IPS-NIHi11 (cell line): ENCODE results near the gene CYP3A5.
"Not testable (repeated sequence)": the region's sequence is repeated elsewhere in the genome, so short reads cannot be mapped to it uniquely, and the experiment has no call there.

Experiments
- DNase-seq: peaks from one replicate; pipeline ENCODE4 v3.0.0; 2012; ENCODE audit warnings: mixed read lengths, low spot score

CYP3A5 gene

DNA sequence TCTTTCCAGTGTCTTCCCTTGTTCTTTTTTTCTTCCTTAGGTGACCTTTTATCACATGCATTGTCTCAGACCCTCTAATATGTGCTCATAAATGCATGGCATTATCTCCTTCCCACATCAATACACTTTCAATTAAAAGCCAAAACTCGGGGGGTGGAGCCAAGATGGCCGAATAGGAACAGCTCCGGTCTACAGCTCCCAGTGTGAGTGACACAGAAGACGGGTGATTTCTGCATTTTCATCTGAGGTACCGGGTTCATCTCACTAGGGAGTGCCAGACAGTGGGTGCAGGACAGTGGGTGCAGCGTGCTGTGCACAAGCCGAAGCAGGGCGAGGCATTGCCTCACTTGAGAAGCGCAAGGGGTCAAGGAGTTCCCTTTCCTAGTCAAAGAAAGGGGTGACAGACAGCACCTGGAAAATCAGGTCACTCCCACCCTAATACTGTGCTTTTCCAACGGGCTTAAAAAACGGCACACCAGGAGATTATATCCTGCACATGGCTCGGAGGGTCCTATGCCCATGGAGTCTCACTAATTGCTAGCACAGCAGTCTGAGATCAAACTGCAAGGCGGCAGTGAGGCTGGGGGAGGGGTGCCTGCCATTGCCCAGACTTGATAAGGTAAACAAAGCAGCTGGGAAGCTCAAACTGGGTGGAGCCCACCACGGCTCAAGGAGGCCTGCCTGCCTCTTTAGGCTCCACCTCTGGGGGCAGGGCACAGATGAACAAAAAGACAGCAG is 6.2 kb upstream of the CYP3A5 start:
- DNase-seq, result not testable (repeated sequence)

DNA sequence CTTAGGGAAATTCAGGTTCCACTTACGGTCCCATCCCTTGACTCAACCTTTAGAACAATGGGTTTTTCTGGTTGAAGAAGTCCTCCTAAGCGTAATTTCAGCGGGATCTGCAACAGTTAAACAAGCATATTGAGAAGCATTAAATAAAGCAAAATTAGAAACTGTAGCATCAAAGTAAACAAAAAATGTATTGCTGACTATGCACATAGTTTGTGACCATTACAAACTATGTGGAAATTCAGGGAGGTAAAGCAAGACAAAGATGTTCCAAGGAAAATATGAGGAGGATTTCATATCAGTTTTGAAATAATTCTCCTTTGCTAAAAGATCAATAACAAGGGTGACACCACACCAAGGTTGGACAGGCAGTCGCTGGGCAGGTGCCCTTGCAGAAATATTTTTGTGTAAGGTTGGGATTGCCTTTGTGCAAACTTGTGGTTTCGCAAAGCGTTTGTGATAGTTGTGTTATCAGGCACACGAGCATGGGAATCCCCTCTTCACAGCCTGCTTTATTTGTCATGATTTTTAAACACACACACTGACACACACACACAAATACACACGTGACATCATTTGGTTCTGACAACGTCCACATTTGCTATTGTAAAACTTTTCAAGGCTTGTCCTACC is 5.4 kb upstream of the CYP3A5 start:
- no peak for DNase-seq

DNA sequence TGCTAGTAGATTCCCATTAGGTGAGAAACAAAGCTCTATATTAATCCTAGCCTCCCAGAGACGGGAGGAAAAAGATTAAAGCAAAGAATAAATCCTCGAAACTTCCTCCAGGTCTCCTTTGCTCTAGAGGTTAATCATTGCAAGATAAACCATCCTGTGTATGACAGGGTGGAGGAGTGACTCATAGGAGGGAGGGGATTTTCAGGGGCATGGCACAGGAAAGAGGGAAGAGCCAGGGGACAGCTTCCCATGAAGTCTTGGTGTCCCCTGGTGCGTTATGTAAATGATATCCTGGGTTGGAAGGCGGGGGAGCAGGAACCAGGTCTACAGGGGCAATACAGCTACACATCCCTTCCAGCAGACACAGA is 780 bp downstream of the CYP3A5 start:
- DNase-seq, result peak; percentile 22

DNA sequence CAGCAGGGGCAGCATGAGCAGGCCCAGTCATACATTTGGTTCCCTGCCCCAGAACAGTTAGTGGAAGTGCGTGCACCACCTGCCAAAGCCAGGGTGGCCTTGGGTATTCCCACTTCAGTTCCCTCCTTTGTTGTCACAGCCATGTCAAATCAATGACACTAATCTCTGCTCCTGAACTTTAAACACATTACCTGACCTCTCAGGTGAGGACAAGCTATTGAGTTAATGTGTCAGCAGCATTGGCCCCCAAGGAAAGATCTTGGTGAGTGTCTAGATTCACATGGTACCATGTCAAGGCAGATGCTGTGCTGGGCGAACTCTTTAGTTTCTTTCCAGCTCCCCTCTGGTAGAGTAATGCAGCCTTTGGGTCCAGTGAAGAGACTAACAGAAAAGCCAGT is 2.1 kb downstream of the CYP3A5 start:
- no peak for DNase-seq

DNA sequence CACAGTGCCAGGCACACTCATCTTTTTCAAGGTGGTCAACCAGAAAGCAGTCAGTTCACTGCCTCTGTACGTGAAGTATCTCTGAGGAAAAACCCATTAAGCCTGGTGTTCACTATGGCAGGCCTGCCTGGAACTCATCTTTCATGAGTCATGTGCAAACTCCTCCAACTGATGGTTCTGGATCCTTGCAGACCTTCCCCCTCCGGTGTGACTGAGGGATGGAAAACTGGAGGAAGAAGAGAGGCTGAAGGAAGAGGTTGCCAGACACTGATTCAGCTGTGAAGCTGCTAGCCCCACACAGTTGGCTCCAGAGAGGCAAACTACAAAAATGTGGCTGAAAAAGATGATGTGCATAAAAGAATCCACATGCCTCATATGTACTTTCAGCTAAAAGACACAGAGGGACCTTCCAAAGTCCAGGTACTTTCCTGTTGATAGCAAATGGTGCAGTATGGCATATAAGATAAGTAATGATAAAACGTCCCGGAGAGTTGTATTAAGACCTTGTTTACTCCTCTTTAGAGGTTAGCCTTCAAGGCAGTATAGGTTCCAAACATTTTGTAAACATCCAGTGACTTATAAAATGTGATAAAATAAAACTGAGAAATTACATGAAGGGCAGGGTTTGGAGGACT is 2.7 kb downstream of the CYP3A5 start:
- DNase-seq, result no peak

DNA sequence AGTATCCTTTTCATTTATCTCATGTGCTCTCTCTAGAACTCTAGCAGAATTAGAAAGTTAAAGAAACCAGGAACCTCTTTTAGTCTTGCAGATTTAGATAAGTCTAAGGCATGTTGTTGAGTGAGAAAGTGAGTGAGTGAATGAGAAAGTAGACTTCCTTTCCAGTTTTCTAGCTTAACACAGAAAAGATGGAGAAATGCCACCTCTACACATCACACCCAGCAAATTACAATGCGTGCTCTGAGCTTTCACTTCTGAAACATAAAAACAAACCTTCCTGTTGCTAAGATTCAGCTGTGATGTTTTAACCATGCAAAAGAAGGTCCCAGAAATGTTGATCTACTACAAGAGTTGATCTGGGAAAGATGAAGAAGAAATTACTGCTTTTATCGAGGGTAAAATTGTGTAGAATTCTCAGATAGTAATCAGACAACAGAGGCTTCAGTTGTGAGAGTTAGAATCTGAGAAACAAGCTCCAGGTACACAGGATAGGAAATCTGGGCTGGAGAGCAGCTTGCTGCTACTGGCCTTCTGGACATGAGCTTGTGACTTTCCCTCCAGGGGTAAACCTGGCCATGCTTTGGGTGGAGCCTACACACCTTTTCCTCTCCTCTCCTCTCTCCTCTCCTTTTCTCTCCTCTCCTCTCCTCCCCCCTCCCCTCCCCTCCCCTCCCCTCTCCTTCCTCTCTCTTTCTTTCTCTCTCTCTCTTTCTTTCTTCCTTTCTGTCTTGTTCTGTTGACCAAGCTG is 4.6 kb downstream of the CYP3A5 start:
- DNase-seq, result no peak

DNA sequence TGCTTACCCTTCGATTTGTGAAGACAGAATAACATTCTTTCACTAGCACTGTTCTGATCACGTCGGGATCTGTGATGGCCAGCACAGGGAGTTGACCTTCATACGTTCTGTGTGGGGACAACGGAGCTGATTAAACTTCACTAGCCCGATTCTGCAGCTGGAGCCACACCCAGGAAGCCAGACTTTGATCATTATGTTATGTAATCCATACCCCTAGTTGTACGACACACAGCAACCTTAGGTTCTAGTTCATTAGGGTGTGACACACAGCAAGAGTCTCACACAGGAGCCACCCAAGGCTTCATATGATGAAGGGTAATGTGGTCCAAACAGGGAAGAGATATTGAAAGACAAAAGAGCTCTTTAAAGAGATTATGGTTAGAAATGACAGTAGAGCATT is 7.2 kb downstream of the CYP3A5 start:
- DNase-seq, result no peak

DNA sequence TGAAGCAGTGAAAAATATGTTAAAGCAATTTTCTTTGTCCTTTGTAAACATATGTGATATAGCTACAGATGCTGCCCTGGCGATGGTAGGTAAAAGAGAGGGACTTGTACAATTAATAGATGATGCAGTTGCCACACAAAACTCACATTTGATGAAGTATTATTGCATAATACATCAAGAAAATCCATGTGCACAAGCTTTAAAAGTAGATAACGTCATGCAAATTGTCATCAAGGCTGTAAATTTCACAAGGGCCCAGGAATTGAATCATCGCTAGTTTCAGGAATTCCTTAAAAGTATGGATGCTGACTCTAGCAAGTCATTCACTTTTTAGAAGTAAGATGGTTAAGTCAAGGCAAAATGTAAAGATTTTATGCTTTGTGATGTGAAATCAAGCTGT is 10.0 kb downstream of the CYP3A5 start:
- no peak for DNase-seq

DNA sequence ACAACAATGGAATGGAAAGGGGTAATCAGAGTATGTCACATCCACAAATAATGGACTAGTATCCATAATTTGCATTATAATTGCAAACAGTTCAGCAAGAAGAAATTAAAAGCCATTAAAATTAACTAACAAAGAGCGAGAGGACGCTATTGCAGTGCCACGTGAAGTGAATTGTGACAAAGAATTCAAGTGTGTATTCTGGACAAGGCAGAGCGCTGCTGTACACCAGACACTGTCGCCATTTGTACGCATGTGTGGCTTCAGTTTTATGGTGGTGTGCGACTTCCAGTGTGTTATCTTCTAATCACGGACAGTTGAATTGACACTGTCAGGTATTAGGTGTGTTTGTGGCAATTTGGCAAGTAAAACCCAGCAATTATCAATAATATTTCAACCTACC is 11.3 kb downstream of the CYP3A5 start:
- no peak for DNase-seq

DNA sequence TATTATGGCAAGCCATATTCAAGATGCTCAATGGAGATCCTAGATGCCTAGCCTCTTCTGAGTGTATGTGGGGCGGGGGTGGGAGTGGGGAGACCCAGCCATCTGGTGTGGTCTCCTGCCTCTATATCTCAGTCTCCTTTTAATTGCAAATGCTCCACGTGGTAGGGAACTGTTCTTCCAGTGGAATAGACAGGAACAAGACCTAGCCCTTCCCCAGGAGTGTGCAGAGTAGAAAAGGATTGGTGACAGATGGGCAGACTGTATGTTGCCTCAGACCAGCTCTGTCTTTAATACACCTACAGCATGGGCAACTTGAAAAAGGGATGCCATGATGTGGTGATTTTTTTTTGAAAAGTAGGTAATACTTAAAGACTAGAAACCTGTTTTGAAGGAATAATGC is 12.6 kb downstream of the CYP3A5 start:
- DNase-seq, result no peak

DNA sequence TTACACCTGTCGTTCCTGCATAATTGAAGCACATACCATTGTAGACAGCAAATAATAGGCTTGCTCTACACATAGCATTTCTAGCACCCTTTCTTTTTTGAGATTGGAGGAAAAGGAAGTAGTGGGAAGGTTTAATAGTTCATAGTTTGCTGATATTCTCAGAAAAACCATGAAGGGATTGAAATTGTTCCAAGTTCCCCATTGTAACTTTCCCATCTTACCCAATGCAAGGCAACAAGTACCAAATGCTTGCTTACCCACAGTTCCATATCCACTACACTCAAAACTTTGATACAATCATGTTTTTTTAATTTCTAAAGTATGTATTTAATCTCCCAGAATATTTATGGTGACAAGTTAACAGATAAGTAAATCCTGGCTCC is 13.8 kb downstream of the CYP3A5 start:
- no peak for DNase-seq

DNA sequence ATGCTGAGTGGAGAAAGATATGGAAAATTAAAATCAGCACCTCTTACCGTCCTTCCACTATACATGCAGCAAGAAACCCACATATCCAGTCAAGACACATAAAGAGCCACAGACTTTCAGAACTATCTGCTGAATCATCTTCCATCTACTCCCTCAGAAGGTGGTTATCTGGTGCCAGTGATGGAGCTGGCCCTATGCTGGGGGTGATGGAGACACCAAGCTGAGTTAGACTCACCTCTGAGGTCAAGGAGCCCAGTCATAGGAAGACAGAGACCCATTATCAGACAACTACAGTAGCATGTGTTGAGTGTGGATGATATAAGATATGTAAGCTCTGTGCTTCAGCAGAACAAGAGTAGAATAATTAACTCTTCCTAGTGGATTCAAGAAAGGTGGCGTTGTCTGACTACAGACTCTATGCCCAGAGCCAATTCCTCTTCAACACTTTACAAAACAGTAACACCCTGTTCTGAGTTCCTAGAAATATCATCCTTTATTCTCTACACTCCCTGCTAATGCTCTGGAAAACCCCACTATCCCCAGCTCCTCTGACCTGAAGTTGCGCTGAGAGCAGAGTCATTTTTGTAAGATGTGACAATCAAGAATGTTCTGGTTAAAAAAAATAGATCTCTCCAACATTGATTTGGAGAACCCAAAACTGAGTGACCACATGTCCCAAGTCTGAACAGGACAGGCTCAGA is 14.3 kb downstream of the CYP3A5 start:
- DNase-seq, result no peak

DNA sequence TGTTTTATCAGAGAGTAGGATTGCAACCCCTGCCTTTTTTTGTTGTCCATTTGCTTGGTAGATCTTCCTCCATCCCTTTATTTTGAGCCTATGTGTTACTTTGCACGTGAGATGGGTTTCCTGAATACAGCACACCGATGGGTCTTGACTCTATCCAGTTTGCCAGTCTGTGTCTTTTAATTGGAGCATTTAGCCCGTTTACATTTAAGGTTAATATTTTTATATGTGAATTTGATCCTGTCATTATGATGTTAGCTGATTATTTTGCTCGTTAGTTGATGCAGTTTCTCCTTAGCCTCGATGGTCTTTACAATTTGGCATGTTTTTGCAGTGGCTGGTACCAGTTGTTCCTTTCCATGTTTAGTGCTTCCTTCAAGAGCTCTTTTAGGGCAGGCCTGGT is 21.9 kb downstream of the CYP3A5 start:
- DNase-seq, result not testable (repeated sequence)

DNA sequence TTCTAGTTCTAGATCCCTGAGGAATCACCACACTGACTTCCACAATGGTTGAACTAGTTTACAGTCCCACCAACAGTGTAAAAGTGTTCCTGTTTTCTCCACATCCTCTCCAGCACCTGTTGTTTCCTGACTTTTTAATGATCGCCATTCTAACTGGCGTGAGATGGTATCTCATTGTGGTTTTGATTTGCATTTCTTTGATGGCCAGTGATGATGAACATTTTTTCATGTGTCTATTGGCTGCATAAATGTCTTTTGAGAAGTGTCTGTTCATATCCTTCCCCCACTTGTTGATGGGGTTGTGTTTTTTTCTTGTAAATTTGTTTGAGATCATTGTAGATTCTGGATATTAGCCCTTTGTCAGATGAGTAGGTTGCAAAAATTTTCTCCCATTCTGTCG is 25.2 kb downstream of the CYP3A5 start:
- DNase-seq, result not testable (repeated sequence)

DNA sequence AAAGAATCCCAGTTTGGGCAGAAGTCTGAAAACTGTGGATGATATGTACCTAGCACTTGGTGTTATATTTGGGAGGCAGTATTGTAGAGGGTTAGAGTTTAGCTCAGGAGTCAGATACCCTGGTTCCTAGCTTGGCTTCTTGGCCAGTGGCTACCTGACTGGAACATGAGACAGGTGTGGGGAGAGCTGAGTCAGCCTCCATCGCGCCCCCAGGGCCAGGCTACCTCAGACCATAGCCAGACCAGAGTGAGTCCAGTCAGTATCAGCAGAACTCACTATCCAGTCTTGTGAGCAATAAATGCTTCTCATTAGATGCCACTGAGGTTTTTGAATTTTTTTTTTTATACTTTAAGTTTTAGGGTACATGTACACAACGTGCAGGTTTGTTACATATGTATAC is 26.0 kb downstream of the CYP3A5 start:
- DNase-seq, result no peak

DNA sequence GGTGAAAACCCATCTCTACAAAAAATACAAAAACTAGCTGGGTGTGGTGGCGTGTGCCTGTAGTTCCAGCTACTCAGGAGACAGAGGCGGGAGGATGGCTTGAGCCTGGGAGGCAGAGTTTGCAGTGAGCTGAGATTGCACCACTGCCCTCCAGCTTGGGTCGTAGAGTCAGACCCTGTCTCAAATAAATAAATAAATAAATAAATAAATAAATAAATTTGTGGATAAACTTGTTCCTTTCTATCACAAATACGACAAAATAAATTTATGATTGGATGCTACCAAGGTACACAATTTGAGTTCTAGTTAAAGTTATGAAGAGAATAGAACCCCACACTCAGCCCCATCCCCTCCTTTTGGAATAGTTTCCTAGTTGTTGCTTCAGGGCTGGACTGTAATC is 26.5 kb downstream of the CYP3A5 start:
- DNase-seq, result not testable (repeated sequence)

DNA sequence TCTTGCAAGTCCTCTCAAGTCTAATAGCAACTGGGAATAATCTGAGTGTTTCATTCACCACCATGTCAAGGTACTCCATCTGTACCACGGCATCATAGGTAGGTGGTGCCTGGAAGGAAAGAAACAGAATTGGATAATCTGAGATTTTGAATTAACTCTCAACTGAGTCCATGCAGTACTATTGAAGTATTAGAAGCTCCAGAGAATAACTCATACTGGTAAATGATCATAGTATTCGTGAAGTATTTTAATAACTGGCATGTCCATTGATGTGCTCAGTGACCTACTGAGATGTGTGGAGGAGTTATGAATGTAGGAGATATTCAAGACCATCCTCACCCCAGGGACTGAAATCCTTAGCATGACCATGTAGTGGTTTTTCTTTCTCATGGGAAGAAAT is 27.1 kb downstream of the CYP3A5 start:
- no peak for DNase-seq

DNA sequence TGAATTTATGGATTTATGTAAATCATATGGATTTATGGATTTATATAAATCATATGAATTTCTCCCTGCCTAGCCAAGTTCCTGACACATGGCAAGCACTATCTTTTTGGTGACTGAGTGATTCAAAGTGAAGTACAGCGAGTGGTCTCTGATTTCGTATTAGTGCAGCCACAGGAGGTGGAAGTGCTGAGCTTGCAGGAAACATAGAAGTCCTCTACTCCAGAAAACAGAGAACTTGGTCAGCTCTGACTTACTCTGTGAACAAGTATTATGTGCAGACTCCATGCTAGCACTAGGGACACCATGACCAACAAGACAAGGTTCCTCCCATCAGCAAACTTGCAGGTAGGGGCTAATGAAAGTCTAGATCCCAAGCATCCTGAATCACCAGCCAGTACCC is 28.5 kb downstream of the CYP3A5 start:
- no peak for DNase-seq

DNA sequence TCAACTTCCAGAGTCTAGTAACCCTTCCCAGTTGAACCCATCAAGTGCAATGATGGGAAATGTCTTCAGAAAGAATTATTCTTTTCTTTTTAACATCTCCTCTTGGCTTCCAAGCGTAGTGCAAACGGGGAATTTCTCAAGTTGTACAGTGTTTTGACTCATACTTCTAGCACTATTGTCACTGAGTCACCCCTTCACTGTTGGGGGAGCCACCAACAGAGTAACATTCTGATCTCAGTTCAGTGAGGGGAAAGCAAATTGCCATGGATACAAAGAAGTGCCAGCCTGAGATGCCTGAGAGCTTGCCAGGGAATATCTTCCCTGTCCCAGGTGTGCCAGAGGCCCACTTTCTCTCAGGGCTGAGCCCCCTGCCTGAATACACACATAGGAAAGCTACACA is 31.0 kb downstream of the CYP3A5 start:
- DNase-seq, result no peak

DNA sequence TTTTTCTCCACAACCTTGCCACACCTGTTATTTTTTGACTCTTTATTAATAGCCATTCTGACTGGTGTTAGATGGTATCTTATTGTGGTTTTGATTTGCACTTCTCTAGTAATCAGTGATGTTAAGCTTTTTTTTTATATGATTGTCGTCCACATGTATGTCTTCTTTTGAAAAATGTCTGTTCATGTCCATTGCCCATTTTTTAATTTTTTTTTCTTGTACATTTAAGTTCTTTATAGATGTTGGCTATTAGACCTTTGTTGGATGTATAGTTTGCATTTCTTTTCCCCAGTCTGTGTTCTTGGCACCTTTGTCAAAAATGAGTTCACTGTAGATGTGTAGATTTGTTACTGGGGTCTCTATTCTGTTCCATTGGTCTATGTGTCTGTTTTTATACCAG is 34.2 kb downstream of the CYP3A5 start:
- no peak for DNase-seq

DNA sequence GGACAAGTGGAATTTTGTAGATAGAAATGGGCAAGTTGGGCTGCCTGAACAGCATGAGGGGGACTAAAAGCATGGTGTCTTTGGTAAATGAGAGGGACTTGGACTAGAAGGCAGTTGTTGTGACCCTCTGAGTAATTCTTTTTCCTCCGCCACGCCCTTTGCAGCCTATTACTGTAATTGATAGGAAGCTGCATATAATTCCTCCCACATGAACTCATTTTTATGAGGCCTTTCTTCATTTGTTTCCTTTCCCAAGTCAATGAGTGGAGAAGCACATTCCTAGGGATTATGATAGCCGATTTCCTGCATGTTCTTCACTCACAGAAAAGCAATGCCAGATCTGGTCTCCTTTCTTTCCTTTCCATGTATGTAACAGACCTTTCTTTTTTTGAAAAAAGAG is 35.4 kb downstream of the CYP3A5 start:
- DNase-seq, result no peak

DNA sequence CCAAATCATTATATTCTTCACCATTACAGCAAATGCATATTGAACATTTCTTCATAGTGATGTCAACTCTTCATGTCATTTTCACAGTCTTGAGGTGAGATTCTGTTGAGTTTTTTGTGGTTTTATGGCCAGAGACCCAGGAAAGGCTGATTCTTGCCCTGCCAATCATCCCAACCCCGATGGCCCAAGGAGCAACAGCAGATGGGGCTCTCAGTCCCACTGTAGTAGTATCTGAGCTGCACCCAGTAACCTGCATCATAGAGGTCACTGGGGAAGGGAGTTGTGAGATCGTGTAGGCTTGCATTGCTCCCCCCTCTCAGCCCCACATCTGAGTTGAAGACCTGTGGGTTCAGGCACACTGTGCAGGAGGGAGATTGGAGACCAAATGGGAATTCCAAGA is 36.3 kb downstream of the CYP3A5 start:
- no peak for DNase-seq
